ENCODE data around the gene CR1. TPM values are rescaled to one million over a fixed set of nuclear protein-coding genes. Genes with fewer than 3 reads are reported as not detected.

Gene CR1
- total and polyA plus RNA-seq, 2 of the 8 experiments (the other 6 are each of a cell fraction or from before 2014, with no cell fraction given), result 0.15 to 0.22 TPM

DNA sequence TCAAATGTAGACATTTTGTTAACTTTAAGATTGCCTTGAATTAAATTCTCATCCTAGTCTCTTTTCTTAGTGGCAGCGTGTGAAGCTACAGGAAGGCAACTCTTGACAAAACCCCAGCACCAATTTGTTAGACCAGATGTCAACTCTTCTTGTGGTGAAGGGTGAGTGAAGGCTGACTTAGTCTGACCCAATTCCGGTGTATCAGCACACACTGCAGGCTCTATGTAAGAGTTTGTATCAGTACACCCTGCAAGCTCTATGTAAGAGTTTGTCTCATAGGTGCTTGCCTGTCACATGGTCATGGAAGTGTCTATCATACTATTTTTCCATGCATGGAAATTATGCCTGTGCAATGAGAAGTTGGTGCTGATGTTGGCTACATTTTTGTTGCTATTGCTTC, 25.0 kb upstream of the CR1 start:
- H3K9ac ChIP-seq (replicated peaks in 1 of 4; ENCODE audit: extremely low read depth in 1 of 4, low read depth in 3 of 4, low read length in 3 of 4), result no peak overlapping the region
- no peak overlapping the region for H4K5ac ChIP-seq (ENCODE audit: insufficient read length, low read depth, low read length)
- 78% methylated on average over 2 of the region's 2 CpGs; no CpG with 5 or more reads in 1 of the 2 experiments for WGBS, 2 experiments (ENCODE audit: extremely low coverage in 1 of 2, insufficient coverage in 1 of 2, insufficient read length in 1 of 2, insufficient replicate concordance in 2 of 2, low coverage in 1 of 2, low lambda C conversion rate in 2 of 2, missing lambda C conversion rate in 1 of 2)
- TF ChIP-seq PHF8 (conservative IDR thresholded peaks at IDR 0.05; ENCODE audit: low read depth, low read length) (no peak), NANOG (IDR thresholded peaks at IDR 0.05; ENCODE audit: insufficient read depth, low read depth, low read length, poor library complexity, severe bottlenecking) (no peak), CTBP2 (IDR thresholded peaks at IDR 0.05; ENCODE audit: borderline replicate concordance, insufficient read depth, insufficient read length, low read length) (no peak)
- H4K8ac ChIP-seq (ENCODE audit: extremely low read depth, insufficient read depth, low read length), result no peak overlapping the region
- DNase-seq (ENCODE audit: low read depth in 1 of 2, low spot score in 2 of 2) (no peak), FAIRE-seq (no peak)
- H3K4ac ChIP-seq (replicated peaks; ENCODE audit: insufficient read length, low read depth, low read length), result no peak overlapping the region
- H3K36me3 ChIP-seq (ENCODE audit: control insufficient read depth in 2 of 4, insufficient read depth in 4 of 4, low read length in 3 of 4), result no peaks in the 10 kb centered on the region
- H4K20me1 ChIP-seq (replicated peaks in 1 of 2; ENCODE audit: control insufficient read depth in 1 of 2, insufficient read depth in 2 of 2, low read length in 2 of 2), result no peaks in the 10 kb centered on the region
- H2BK12ac ChIP-seq (ENCODE audit: low read depth, low read length), result no peak overlapping the region
- H2BK15ac ChIP-seq (ENCODE audit: low read length), result no peak overlapping the region
- no peak overlapping the region for H2AFZ ChIP-seq (ENCODE audit: low read length)
- H3K27me3 ChIP-seq (replicated peaks in 1 of 4; ENCODE audit: control insufficient read depth in 3 of 4, extremely low read depth in 1 of 4, insufficient read depth in 3 of 4, low read length in 3 of 4), result no peaks in the 10 kb centered on the region
- H3K56ac ChIP-seq (replicated peaks; ENCODE audit: insufficient read length, low read depth, low read length), result no peak overlapping the region
- H2BK20ac ChIP-seq (ENCODE audit: low read length), result no peak overlapping the region
- no peaks in the 10 kb centered on the region for H3K4me1 ChIP-seq (replicated peaks in 1 of 4; ENCODE audit: control insufficient read depth in 3 of 4, insufficient read depth in 4 of 4, low read length in 3 of 4)
- no peak overlapping the region for H3K23ac ChIP-seq (ENCODE audit: insufficient read length)
- no peaks in the 10 kb centered on the region for H3K79me2 ChIP-seq (ENCODE audit: control insufficient read depth in 1 of 2, insufficient read depth in 2 of 2, low read length in 2 of 2)
- no peak overlapping the region for H3K14ac ChIP-seq (ENCODE audit: insufficient read length)
- no peak overlapping the region for H4K91ac ChIP-seq (replicated peaks; ENCODE audit: insufficient read length, low read length)
- H2BK5ac ChIP-seq (ENCODE audit: low read depth, low read length), result no peak overlapping the region
- H3K9me3 ChIP-seq (ENCODE audit: insufficient read depth in 2 of 2, low read depth in 1 of 2, low read length in 1 of 2), result no peaks in the 10 kb centered on the region
- H3K4me2 ChIP-seq (ENCODE audit: insufficient read depth in 1 of 2, low read depth in 2 of 2, low read length in 2 of 2), result no peak overlapping the region
- H3K23me2 ChIP-seq (ENCODE audit: low read depth, low read length), result no peaks in the 10 kb centered on the region
- ChIA-PET CTCF (ENCODE audit: partially characterized antibody) (interaction anchor here (0.8 kb wide), 1 partner anchor 14 kb away, joined by 3 read pairs; no protein-coding TSS in a partner anchor), POLR2A (ENCODE audit: partially characterized antibody) (no interaction called here)
- H2BK120ac ChIP-seq (replicated peaks; ENCODE audit: low read depth, low read length), result no peak overlapping the region
- H3K27ac ChIP-seq (ENCODE audit: low read depth, low read length), result no peak overlapping the region
- no peak overlapping the region for H3K4me3 ChIP-seq (ENCODE audit: extremely low read depth in 1 of 4, insufficient read depth in 2 of 4, low read depth in 3 of 4, low read length in 4 of 4)
- H2AK5ac ChIP-seq (ENCODE audit: low read depth, low read length), result no peak overlapping the region
- no peaks in the 10 kb centered on the region for H3K79me1 ChIP-seq (ENCODE audit: low read depth, low read length)
- H3K18ac ChIP-seq (ENCODE audit: extremely low read depth, low read length), result no peak overlapping the region
